LNCaP clone FGC (cell line): ENCODE results near the gene IDUA.

ENCODE experiments used
- DNase-seq: peaks from one replicate; pipeline ENCODE4 v3.0.0-alpha.2; 2011; ENCODE audit warnings: low read depth
- H3K4me3 ChIP-seq: 2 replicates; pipeline ENCODE4 v1.5.1; 2011; ENCODE audit warnings: mild to moderate bottlenecking, low read depth, low read length, control low read depth
- CTCF ChIP-seq: IDR thresholded peaks from 2 replicates; pipeline ENCODE4 v1.5.1; 2012; ENCODE audit warnings: mild to moderate bottlenecking; ENCODE audit not compliant: control insufficient read depth, insufficient read depth; ENCODE audit errors: extremely low read depth

The IDUA gene

GRCh38 chr4:1039493-1040343 lies 52.9 kb downstream of the IDUA start:
- no peak for TF ChIP-seq CTCF
- peak; percentile 17 for DNase-seq
- no peak overlapping the region for H3K4me3 ChIP-seq

GRCh38 chr4:1040344-1041146 lies 53.7 kb downstream of the IDUA start:
- TF ChIP-seq CTCF = no peak
- H3K4me3 ChIP-seq = no peak overlapping the region
- no peak for DNase-seq

GRCh38 chr4:1041147-1041935 lies 54.5 kb downstream of the IDUA start:
- no peak for TF ChIP-seq CTCF
- no peak overlapping the region for H3K4me3 ChIP-seq
- DNase-seq = no peak

GRCh38 chr4:1041936-1042330 lies 55.1 kb downstream of the IDUA start:
- no peak overlapping the region for H3K4me3 ChIP-seq
- TF ChIP-seq CTCF = no peak
- DNase-seq = no peak

DNA sequence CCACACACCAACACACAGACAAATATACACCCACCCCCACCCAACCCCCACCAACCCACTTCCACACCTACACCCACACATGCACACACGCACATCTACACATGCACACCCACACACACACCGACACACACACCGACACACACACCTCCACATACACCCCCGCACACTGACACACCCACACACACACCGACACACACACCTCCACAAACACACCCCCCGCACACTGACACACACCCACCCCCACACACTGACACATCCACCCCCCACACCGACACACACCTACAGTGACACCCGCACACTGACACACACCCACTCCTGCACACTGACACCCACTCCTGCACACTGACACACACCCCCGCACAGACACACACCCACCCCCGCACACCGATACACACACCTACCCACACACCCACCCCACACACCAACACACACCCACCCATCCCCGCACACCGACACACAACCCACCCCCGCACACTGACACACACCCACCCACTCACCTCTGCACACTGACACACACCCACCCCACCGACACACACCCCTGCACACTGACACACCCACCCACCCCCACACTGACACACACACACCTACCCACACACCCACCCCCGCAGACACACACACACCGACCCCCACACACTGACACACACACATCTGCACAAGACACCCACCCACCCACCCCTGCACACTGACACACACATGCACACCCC lies 55.7 kb downstream of the IDUA start:
- TF ChIP-seq CTCF = no peak
- H3K4me3 ChIP-seq = no peak overlapping the region
- no peak for DNase-seq

GRCh38 chr4:1043162-1043561 lies 56.3 kb downstream of the IDUA start:
- TF ChIP-seq CTCF = no peak
- no peak overlapping the region for H3K4me3 ChIP-seq
- DNase-seq = no peak
